Measurements from ENCODE around the gene DHPS.
"Not testable (repeated sequence)": the region's sequence is repeated elsewhere in the genome, so short reads cannot be mapped to it uniquely, and the experiment has no call there.

Gene DHPS

DNA sequence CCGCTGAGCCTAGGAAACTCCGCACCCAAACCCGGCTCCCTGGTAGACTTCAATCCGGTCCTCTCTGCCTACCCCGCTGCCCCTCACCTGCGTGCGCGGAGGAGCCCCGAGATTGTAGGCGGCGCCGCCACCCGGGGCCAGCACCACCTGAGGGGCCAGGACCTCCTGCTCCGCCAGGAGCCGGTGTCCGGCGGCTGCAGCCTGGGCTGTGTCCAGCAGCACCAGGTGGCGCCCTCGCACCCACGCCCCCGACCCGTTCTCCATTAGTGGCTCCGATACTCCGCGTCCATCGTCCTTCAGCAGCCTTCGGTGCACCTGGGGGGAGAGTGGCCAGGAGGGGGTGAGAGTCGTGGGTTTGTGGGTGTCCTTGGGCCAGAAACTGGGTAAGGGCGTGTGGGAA, 33.6 kb downstream of the DHPS start:
- TF ChIP-seq CTCF (conservative IDR thresholded peaks at IDR 0.05), result peak; percentile 60

GRCh38 chr19:12647490-12648071, 34.1 kb downstream of the DHPS start:
- H3K27ac ChIP-seq, result no peak overlapping the region
- no peak for TF ChIP-seq CTCF (conservative IDR thresholded peaks at IDR 0.05)

More for the DNA sequence above, 33.6 kb downstream of the DHPS start:
- H3K27ac ChIP-seq, result no peak overlapping the region

- TF ChIP-seq CTCF (conservative IDR thresholded peaks at IDR 0.05), result no peak
- H3K27ac ChIP-seq, result no peak overlapping the region
Measured at GRCh38 chr19:12647047-12647446, 34.6 kb downstream of the DHPS start.

DNA sequence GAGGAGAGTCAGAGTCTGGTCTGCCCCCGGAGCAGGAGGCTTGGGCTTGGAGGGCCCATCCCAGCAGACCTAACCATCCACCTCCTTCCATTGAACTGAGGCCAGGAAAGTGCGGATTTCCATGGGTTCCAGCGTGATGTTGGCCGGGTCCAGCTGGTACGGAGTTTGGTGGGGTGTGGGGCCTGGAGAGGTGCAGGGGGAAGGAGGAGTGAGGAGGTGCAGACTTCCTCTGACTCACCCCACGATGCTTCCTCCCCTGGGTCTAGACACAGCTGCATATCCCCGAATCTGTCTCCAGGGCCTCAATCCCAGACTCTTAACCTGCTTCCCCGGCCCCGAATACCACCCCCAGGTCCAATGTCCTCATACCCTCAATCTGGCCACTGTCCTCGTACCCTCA, 35.1 kb downstream of the DHPS start:
- no peak overlapping the region for H3K27ac ChIP-seq

DNA sequence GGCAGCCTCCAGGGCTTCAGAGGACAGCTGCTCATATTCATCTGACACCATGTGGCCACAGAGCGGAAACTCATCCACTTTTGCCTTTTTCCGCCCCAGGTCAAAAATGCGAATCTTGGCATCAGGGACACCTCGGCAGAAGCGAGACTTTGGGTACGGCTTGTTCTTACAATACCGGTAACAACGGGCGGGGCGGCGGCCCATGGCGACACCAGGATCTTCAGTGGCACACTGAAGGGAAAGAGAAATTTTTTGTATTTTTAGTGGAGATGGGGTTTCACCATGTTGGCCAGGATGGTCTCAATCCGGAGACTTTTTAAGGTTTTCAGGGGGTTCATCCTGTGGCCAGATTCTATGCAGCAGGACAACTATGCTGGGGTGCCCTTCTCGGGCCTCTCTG, 38.0 kb downstream of the DHPS start:
- not testable (repeated sequence) for H3K27ac ChIP-seq

More for the DNA sequence above, 35.1 kb downstream of the DHPS start:
- no peak for TF ChIP-seq CTCF (conservative IDR thresholded peaks at IDR 0.05)

DNA sequence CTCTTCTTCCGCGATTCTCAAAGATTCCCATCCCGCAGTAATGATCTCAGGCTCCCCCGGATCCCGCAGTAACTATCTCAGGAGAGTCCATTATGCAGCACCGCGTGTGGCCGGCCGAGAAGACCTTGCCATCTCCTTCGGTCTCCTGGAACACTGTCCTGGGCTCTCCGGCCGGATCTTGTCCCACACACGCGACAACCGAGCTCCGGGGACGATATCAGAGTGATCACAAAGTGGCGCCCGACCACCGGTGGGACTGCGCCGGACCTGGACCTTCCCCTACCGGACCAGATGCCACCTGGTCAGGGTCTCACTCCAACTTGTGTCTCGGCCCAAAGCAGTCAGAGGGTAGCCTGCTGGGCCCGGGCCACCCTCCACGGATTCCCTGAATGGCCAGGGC, 39.2 kb downstream of the DHPS start:
- H3K27ac ChIP-seq, result no peak overlapping the region
- TF ChIP-seq CTCF (conservative IDR thresholded peaks at IDR 0.05), result no peak

DNA sequence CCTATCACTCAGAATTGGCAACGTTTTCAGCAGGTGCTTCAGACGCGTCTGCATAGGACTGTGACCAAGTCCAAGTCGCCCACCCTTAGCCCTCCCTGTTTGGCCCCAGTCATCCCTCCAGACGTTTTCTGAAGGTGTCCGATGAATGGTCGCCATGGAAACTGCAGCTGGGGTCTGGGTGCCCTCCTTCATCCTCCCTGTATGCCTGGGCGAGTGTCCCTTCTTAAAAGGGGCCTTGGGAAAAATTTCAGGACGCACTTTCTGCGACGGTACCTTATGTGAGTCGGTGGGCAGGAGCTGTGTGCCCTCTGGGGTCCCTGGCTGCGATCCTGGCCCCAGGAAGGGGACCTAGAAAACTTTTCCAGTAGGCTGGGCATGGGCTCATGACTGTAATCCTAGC, 40.2 kb downstream of the DHPS start:
- no peak overlapping the region for H3K27ac ChIP-seq
- TF ChIP-seq CTCF (conservative IDR thresholded peaks at IDR 0.05), result no peak

GRCh38 chr19:12639901-12640613, 41.6 kb downstream of the DHPS start:
- no peak overlapping the region for H3K27ac ChIP-seq
- TF ChIP-seq CTCF (conservative IDR thresholded peaks at IDR 0.05), result peak; percentile 86
